HG03039 (cell line): ENCODE measurements around the gene PLEKHA3.
A peak's percentile ranks its signal among the peaks of the same experiment; 100 is the strongest.
"Not testable (repeated sequence)": the region's sequence is repeated elsewhere in the genome, so short reads cannot be mapped to it uniquely, and the experiment has no call there.

Experiments used
- ATAC-seq: cut with Tn5 transposase; IDR thresholded peaks from one replicate; pipeline ENCODE4 v1.9.1; 2021; ENCODE audit warnings: mild to moderate bottlenecking, moderate library complexity; ENCODE audit not compliant: unreplicated experiment

PLEKHA3 gene

GRCh38 chr2:178480227-178481181, at the start of gene PLEKHA3:
PLEKHA3 (plus strand) TSS chr2:178480457; CDS start chr2:178480870, 413 bp downstream.
- ATAC-seq = peak; percentile 65

DNA sequence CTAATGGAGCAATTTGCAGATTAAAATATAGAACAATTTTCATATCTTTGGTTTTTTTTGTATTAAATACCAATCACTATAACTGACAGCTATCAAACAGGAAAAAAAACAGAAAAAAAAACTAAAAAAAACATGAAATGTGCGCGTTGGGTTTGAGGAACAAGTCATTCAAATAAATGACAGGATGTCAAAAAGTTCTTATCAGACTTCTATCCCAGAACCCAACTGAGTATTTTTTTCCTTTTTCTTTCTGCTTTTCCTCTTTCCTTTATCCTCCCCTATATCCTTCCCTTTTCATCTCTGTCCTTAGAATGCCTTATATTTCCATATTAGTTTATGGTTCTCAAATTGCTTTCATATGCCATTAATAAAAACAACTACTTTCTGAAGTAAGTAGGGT, 43.6 kb upstream of the PLEKHA3 start:
- ATAC-seq = no peak

- no peak for ATAC-seq
These were observed 38.8 kb upstream of the PLEKHA3 start for GRCh38 chr2:178441426-178441825.

DNA sequence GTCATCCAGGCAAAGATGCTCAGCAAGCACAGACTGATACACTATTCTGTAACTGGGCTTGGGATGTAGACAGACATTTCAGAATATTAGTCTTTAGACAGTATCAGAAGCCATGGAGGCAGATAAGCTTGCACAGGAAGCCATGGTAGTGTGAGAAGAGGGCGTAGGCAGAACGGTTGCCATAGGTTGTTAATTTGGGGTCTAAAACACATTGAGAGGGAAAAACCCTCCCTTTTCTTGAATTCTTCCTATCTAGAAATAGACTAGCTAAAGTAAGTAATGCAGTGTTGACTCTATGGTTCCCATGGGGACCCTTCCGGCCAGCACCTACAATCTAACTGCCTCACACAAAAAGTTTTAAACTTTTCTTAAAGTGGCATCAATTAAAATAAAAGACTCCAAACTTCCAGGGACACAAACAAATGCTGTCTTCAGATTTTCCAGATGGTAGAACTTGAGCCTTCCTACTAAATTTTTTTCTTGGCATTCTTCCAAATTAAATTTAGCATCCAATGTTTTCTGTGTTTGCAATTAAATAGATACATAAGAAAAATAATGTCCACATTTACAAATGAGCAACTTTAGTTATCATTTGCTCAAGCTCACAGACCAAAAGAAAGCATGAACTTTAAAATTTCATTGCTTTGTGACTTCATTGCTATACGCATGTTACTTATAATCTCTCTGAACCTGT, 31.1 kb upstream of the PLEKHA3 start:
- ATAC-seq = no peak

GRCh38 chr2:178449700-178450523, 30.3 kb upstream of the PLEKHA3 start:
- ATAC-seq = peak; percentile 3

- peak; percentile 36 for ATAC-seq
These were observed 29.8 kb upstream of the PLEKHA3 start for GRCh38 chr2:178450524-178450773.

DNA sequence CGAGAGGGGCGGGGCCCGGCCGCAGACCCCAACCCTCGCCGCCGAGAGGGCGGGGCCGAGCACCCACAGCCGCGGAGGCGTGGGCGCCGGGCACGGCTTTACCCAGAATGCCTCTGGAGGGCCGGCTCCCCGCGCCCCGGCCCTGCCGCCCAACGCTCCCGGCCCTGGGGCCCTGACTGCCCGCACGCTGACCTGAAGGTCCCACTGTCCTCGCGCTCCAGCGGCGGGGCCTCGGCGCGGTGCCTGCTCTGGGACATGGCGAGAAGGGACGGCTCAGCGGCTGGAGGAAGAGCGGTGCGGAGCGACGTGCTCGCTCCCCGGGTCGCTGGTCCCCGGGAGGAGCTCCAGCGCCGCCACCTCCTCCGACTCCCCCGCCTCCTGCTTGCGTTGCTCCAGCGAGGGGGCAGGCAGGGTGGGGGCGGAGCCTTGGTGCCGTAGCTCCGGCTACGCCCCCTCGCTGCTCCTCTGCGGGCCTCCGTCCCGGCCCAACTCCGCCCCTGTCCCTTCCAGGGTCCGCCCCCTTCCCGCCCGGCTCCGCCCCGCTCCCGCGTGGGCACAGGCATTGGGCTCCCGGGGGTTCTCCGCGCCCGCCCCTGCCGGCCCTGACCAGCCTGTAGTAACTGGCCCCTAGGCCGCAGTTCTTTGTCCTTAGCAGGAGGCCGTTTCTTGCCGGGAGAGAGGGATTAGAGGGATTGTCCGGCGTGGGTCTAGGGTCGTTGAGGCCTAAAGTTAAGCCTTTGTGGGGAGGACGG, 29.3 kb upstream of the PLEKHA3 start, which contains the start of the genes PJVK and PRKRA:
Gene PJVK (plus strand): TSS at position 605 of the 752 bp plus-strand sequence. CDS start 2,032 bp downstream, outside the sequence.
Gene PRKRA (minus strand): TSS at position 402 of the 752 bp plus-strand sequence. CDS start 145 bp downstream, at position 257.
- ATAC-seq = peak; percentile 80

DNA sequence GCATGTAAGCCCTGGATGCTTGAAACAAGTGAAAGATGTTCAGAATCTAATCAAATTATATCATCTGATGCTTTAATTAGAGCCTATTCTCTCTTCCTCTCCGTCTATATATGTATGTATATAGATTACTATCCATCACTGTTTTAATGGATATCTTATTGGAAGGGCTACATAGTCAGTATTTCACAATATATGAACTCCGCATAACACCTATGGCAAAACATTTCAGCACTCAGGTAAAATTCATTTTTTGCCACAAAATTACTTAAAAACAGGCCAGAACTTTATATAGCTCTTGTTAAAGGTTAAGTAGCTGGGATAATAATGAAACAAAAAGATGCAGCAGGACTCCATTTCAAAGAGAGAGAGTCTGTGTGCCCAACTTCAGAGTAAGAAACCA, 27.9 kb upstream of the PLEKHA3 start:
- ATAC-seq = no peak

- ATAC-seq = no peak
These were observed 27.4 kb upstream of the PLEKHA3 start for GRCh38 chr2:178452870-178453269.

GRCh38 chr2:178455947-178456346, 24.3 kb upstream of the PLEKHA3 start:
- ATAC-seq = no peak

GRCh38 chr2:178457390-178457886, 22.8 kb upstream of the PLEKHA3 start:
- ATAC-seq = no peak

DNA sequence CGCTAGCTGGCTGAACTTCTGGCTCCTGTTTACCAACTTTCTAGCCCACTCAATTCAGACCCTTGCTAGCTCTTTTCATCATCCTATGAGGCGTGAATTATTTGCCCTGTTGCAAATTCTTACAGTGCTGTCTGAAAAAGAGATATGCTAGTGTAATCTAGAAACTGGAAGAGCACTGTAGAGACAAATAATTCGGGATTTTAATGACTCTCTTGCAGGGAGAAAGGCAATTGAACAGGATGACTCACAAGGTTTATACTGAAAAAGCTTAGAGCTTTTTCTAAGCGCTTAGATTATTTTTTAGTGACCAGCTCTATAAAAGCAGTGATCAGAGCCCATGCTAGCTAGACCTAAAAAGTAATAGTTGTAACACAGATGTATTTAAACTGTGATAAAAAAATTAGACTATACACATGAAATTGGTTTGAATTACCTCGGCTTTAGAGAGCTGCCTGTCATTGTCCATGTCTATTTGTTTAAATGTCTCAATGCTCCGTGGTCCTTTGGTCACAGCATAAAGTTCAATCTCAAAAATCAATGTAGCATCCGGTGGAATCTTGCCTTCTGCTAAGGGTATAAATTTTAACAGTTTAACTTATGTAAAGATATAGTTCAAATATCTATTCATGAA, 10.9 kb upstream of the PLEKHA3 start:
- no peak for ATAC-seq

DNA sequence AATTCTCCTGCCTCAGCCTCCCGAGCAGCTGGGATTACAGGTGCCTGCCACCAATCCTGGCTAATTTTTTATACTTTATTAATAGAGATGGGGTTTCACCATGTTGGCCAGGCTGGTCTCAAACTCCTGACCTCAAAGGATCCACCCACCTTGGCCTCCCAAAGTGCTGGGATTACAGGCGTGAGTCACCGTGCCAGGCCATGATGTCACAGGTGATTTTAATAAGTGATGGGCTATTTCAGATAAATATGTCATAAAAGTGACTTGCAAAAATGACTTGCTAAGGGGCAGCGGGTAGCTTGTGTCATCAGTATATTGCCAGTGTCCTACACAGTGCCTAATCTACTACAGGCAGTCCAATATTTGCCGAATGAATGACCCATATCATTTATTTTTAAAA, 8.9 kb upstream of the PLEKHA3 start:
- ATAC-seq = not testable (repeated sequence)

DNA sequence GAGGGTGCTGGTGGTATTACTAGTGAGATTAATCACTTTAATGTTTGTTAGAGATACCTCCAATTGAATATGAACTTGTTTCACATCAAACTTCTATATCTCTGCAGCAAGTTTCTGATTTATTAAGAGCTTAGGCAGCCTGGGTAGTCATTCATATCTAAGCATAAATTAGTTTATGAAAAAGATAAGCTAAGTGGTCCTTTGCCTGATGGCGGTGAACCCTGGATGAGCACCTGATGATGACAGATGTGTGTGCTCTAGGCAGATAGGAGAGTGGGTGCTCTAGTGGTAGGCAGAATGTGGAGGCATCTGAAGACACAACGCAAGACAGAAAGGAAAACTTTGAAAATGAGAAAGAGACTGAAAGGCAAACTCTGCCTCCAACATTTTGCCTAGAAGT, 6.9 kb upstream of the PLEKHA3 start:
- no peak for ATAC-seq

- no peak for ATAC-seq
These were observed 6.3 kb upstream of the PLEKHA3 start for GRCh38 chr2:178473931-178474330.

GRCh38 chr2:178474560-178474959, 5.7 kb upstream of the PLEKHA3 start:
- ATAC-seq = no peak

- no peak for ATAC-seq
These were observed 3.8 kb upstream of the PLEKHA3 start for GRCh38 chr2:178476477-178476876.

DNA sequence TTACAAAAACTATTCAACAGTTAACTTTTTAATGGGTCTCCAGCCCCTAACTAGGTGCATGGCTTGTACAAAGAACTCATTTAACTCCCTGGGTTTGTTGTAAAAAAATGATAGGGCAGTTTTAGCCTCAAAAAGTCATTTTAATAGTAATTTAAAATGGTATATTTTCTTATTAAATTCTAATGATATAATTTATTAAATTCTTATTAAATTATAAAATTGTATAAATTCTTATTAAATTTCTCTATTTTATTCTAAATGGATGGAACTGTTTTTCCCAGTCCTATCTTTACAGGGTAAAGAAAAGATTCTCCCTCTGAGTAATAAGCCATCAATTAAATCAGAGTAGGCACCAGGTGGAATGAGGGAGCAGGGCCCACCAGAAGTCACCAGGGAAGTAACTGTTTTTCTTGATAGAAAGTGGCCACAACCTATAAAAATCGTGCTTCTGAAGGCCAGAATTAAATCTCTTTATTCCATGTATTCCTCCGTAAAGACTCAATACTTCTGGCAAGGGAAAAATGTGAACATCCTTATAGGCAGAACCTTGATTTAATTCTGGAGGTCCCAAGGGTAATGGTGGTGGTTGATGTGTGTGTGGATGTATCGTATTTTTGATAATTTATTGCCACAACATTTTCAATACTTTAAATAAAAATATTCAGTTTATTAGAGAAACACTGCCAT, 2.7 kb upstream of the PLEKHA3 start:
- no peak for ATAC-seq

DNA sequence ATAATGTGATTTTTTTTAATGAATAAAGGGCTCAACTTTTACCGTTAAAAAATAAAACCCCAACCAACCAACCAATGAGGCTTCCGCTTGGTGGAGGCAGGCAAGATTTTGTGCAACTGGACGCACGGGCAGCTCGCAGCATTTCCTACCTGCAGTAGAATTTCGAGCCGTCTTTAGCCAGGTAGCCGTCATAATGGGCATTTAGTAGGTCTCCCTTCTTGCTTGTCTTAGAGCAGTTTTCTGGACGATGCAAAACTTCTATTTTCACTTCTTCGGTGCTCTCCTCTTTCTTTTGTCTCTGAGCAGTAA, 2.2 kb upstream of the PLEKHA3 start:
- ATAC-seq = no peak
